Subcutaneous abdominal adipose tissue (tissue), 5 donors: ENCODE data around the gene ARID5B.
"Not testable (repeated sequence)": the region's sequence is repeated elsewhere in the genome, so short reads cannot be mapped to it uniquely, and the experiment has no call there.

Source experiments
- H3K27ac ChIP-seq: one replicate; pipeline ENCODE4 v1.7.0; 2013; ENCODE audit warnings: low read depth, mild to moderate bottlenecking, inconsistent platforms, low read length, moderate library complexity
- H3K27me3 ChIP-seq, 5 donors: one replicate each; pipeline ENCODE4 v1.7.0; 2013; ENCODE audit warnings: low read length in 5 of 5, inconsistent platforms in 1 of 5; ENCODE audit not compliant: control insufficient read depth in 5 of 5, insufficient read depth in 4 of 5
- H3K36me3 ChIP-seq, 5 donors: one replicate each; pipeline ENCODE4 v1.7.0; 2013; ENCODE audit warnings: low read length in 5 of 5; ENCODE audit not compliant: control insufficient read depth in 5 of 5, insufficient read depth in 5 of 5
- H3K4me1 ChIP-seq, 5 donors: one replicate each; pipeline ENCODE4 v1.7.0; 2013; ENCODE audit warnings: low read length in 5 of 5, mild to moderate bottlenecking in 3 of 5, moderate library complexity in 1 of 5; ENCODE audit not compliant: control insufficient read depth in 5 of 5, insufficient read depth in 5 of 5
- H3K4me3 ChIP-seq, 5 donors: one replicate each; pipeline ENCODE4 v1.7.0; 2013; ENCODE audit warnings: low read length in 5 of 5, low read depth in 1 of 5
- H3K9ac ChIP-seq, 5 donors: one replicate each; pipeline ENCODE4 v1.7.0; 2013; ENCODE audit warnings: low read length in 5 of 5, mild to moderate bottlenecking in 4 of 5, moderate library complexity in 3 of 5
- H3K9me3 ChIP-seq, 5 donors: one replicate each; pipeline ENCODE4 v1.7.0; 2013; ENCODE audit warnings: low read length in 5 of 5; ENCODE audit not compliant: control insufficient read depth in 5 of 5
- donor health status: healthy.
- donor health status: healthy.
- donor health status: healthy.
- donor health status: healthy.
- donor health status: healthy.

Gene ARID5B

DNA sequence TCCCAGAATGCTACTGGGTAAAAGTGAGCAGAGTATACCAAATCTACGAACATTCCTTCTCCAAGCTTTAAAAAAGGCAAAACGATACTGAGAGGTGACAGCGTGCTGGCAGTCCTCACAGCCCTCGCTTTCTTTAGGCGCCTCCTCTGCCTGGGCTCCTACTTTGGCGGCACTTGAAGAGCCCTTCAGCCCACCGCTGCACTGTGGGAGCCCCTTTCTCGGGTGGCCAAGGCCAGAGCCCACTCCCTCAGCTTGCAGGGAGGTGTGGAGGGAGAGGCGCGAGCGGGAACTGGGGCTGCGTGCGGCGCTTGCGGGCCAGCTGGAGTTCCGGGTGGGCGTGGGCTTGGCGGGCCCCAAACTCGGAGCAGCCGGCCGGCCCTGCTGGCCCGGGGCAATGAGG lies 34.1 kb upstream of the ARID5B start:
- peak overlapping the region in 3 of 5 donors; percentile 13 to 51 (median 23) for H3K9ac ChIP-seq

DNA sequence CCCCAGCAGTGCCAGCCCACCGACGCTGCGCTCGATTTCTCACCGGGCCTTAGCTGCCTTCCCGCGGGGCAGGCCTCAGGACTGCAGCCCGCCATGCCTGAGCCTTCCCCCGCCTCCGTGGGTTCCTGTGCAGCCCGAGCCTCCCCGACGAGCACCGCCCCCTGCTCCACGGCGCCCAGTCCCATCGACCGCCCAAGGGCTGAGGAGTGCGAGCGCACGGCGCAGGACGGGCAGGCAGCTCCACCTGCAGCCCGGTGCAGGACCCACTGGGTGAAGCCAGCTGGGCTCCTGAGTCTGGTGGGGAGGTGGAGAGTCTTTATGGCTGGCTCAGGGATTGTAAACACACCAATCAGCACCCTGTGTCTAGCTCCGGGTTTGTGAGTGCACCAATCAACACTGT lies 33.7 kb upstream of the ARID5B start:
- H3K4me3 ChIP-seq = peak overlapping the region in 4 of 5 donors; percentile 37 to 67 (median 48)
- not testable (repeated sequence) for H3K9ac ChIP-seq, H3K9me3 ChIP-seq, H3K36me3 ChIP-seq, H3K27ac ChIP-seq, H3K27me3 ChIP-seq, H3K4me1 ChIP-seq

More for the DNA sequence above, 34.1 kb upstream of the ARID5B start:
- not testable (repeated sequence) for H3K27me3 ChIP-seq, H3K9me3 ChIP-seq, H3K4me1 ChIP-seq, H3K36me3 ChIP-seq, H3K27ac ChIP-seq
- peak overlapping the region; percentile 33 to 67 (median 56) for H3K4me3 ChIP-seq

DNA sequence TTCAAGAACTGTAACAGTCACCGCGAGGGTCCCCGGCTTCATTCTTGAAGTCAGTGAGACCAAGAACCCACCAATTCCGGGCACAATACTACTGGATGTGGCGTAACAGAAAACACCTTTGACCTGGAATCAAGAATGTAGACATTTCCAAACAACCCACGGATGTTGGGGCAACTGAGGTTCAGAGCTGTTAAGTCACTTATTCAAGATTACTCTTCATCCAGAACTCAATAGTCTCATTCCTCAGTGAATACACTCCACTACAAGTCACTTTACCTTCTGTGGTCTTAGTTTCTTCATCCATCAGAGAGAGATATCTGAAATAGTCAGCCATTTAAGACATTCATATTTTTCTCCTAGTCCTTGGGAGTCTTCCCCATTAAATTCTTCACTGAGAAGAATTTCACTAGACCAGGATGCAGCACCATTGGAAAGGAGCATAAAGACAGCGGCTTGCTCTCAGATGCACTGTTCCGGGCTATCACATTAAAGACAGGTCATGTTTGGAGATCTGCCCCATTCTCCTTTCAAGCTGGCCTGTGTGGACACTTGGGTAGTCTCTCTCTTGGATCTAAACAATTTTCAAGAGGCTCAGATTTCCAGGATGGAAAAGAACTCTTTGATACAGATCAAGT lies 32.3 kb upstream of the ARID5B start:
- no peak overlapping the region for H3K4me3 ChIP-seq
- H3K9me3 ChIP-seq = no peaks in the 10 kb centered on the region
- peaks cover 0 to 3% (median 0%) of the 10 kb centered on the region in 5 donors for H3K4me1 ChIP-seq
- H3K36me3 ChIP-seq = no peaks in the 10 kb centered on the region
- H3K27me3 ChIP-seq = no peaks in the 10 kb centered on the region
- H3K27ac ChIP-seq = no peak overlapping the region
- H3K9ac ChIP-seq = no peak overlapping the region

DNA sequence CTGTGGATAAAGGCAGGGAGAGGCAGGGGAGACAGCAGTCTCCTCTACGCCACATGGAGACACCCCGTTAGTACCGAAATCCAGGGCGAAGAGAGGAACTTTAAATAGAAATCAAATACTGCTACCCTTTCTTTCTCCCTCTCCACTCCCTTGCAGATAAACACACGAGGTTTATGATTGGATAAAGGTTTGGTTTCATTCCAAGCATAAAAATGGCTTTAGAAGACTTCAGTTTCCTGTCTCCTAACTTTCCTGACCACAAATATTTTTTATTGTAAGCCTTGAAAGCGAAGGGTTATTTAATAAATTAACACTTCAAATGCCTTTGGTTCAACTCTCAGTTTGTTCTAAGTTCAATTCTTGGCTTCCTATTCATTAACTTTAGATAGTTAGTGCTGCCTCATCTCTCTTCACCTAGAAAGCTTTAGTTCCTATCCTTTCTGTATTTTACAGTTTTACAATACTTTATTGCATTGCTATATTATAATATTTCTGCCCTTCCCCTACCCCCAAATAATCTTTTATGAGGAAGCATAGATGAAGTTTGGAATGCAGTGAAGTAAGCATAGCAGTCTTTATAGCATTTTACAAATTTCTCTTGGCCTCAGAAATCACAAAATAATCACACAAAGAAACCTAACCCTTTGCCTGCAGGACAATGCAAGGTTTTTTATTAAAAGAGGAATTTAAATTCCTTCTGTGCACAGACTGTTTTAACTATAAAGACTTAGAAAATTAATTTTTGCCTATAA lies 31.5 kb upstream of the ARID5B start:
- H3K36me3 ChIP-seq = no peaks in the 10 kb centered on the region
- H3K9ac ChIP-seq = no peak overlapping the region
- no peaks in the 10 kb centered on the region for H3K9me3 ChIP-seq
- peaks cover 0 to 3% (median 0%) of the 10 kb centered on the region in 5 donors for H3K4me1 ChIP-seq
- H3K4me3 ChIP-seq = peak overlapping the region in 1 of 5 donors; percentile 4
- no peaks in the 10 kb centered on the region for H3K27me3 ChIP-seq
- no peak overlapping the region for H3K27ac ChIP-seq

DNA sequence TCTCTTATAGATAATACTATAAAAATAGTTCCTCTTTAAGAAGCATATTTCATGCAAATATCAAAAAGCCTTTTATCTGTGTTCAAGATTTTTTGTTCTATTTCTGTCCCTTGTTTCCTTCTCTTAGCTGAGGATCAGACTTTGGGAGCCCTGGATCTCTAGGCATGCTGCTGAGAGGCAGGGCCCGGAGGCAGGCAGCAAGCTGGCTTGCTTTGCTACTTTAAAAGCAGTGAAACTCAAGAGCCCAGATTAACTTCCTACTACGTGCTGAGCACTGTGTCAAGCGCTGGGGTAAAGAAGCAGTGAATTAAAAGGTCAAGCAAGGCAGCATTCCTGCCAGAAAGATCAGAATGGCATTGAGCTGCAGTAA lies 31.0 kb upstream of the ARID5B start:
- Histone ChIP-seq H3K9ac (no peak overlapping the region), H3K9me3 (no peaks in the 10 kb centered on the region), H3K4me3 (no peak overlapping the region), H3K27ac (no peak overlapping the region), H3K36me3 (no peaks in the 10 kb centered on the region), H3K4me1 (peaks cover 0 to 3% (median 0%) of the 10 kb centered on the region in 5 donors), H3K27me3 (no peaks in the 10 kb centered on the region)

DNA sequence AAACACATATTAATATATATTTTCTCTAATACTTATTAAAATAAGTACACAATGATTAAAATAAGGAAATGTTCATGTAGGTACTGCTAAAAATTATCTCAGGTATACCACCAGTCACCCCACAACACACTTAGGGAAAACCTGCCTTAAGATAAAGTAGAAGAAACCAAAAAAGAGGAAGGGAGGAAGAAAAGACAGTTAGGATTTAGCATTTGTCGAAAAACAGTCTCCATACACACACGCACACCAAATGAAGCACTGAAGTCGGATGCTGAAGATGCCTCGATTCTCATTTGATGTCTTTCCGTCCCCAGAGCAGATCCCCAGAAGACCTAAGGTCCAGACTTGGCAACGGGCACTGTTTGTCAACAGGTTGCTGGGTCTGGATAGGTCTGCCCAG lies 30.0 kb upstream of the ARID5B start:
- H3K36me3 ChIP-seq = no peaks in the 10 kb centered on the region
- no peak overlapping the region for H3K27ac ChIP-seq
- H3K4me1 ChIP-seq = peaks cover 0 to 3% (median 0%) of the 10 kb centered on the region in 5 donors
- no peaks in the 10 kb centered on the region for H3K9me3 ChIP-seq
- no peak overlapping the region for H3K4me3 ChIP-seq
- H3K9ac ChIP-seq = no peak overlapping the region
- no peaks in the 10 kb centered on the region for H3K27me3 ChIP-seq

DNA sequence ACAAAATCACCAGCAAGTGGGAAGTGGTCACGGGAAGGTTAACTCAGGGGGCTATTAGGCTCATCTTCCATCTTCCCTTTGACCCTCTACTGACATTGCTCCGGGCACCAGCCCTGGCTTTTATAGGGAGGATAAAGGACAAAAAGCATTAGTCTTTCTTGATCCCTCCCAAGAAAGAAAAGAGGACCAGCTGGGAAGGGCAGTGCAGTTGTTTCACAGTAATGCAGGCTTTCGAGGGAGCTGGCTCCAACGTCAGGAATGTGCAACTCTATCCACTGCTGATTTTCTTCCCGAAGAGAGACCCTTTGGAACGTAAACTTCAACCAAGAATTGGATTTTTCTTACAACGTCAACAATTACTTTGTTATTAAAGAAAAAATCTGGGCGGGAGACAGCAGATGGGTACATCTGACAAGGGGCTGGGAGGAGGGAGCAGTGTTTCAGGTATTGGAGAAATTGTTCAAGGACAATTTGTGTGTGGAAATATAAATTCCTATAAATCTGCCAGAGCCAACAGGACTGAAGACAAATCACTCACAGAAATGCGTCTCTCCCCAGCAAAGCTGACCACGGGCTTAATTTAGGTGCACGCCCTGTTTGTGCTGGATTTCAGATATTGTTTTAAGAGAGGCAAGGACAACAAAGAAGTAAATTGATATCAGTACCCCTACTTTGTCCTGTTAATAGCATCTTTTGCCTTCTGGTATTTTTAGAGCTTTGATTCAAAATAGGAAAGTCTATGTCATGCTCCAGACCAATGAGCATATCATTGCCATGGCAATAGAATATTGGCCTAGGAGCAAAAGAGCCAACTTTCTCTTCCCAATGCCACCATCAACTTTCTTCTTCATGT lies 23.4 kb upstream of the ARID5B start:
- no peaks in the 10 kb centered on the region for H3K36me3 ChIP-seq
- H3K9ac ChIP-seq = no peak overlapping the region
- no peak overlapping the region for H3K4me3 ChIP-seq
- H3K27ac ChIP-seq = no peak overlapping the region
- no peaks in the 10 kb centered on the region for H3K9me3 ChIP-seq
- H3K27me3 ChIP-seq = no peaks in the 10 kb centered on the region
- H3K4me1 ChIP-seq = no peaks in the 10 kb centered on the region

- no peaks in the 10 kb centered on the region for H3K9me3 ChIP-seq
- no peak overlapping the region for H3K9ac ChIP-seq
- H3K4me3 ChIP-seq = no peak overlapping the region
- no peaks in the 10 kb centered on the region for H3K27me3 ChIP-seq
- H3K36me3 ChIP-seq = no peaks in the 10 kb centered on the region
- H3K27ac ChIP-seq = no peak overlapping the region
- no peaks in the 10 kb centered on the region for H3K4me1 ChIP-seq
These were observed 22.8 kb upstream of the ARID5B start for GRCh38 chr10:61878740-61879068.

- no peak overlapping the region for H3K9ac ChIP-seq
- H3K4me1 ChIP-seq = no peaks in the 10 kb centered on the region
- no peaks in the 10 kb centered on the region for H3K9me3 ChIP-seq
- H3K27me3 ChIP-seq = no peaks in the 10 kb centered on the region
- no peaks in the 10 kb centered on the region for H3K36me3 ChIP-seq
- no peak overlapping the region for H3K4me3 ChIP-seq
- no peak overlapping the region for H3K27ac ChIP-seq
These were observed 18.7 kb upstream of the ARID5B start for GRCh38 chr10:61882621-61883370.
